ENCODE results near the gene SPDL1. TPM values are rescaled to one million over a fixed set of nuclear protein-coding genes. Genes with fewer than 3 reads are reported as not detected.

The SPDL1 gene
- total and polyA plus RNA-seq, 8 donors = 4.8 to 140 (median 6.2) TPM

GRCh38 chr5:169637085-169637548 lies 53.5 kb downstream of the SPDL1 start, which contains the start of gene DOCK2:
Gene DOCK2 (plus strand): TSS chr5:169637275. CDS start chr5:169637327, 52 bp downstream.
- Histone ChIP-seq H3K4me3 (peak within 1 kb of the TSS; percentile 34 to 60 (median 48)), H3K4me1 (peaks cover 0 to 19% (median 10%) of the 10 kb centered on the region in 4 donors), H3K27me3 (peaks cover 0 to 22% (median 18%) of the 10 kb centered on the region in 3 donors), H3K27ac (peak within 1 kb of the TSS; percentile 23 to 82 (median 60)), H3K9me3 (peaks cover 0 to 20% (median 6%) of the 10 kb centered on the region in 4 donors), H3K36me3 (no peaks in the 10 kb centered on the region)
- WGBS, 5 donors = 1 to 3% (median 3%) methylated on average over 16 to 42 of the region's 42 CpGs
- DNase-seq = peak; percentile 58
- intact Hi-C loops (cut with DNase I; ENCODE audit: low total_unique reads) = no loop called here
- TF ChIP-seq EP300 (IDR thresholded peaks at IDR 0.05) (no peak), CTCF (IDR thresholded peaks at IDR 0.05) (no peak), POLR2A (IDR thresholded peaks at IDR 0.05) (no peak), POLR2AphosphoS5 (IDR thresholded peaks at IDR 0.05) (no peak)

GRCh38 chr5:169637549-169638121 lies 54.1 kb downstream of the SPDL1 start:
- TF ChIP-seq POLR2AphosphoS5 (IDR thresholded peaks at IDR 0.05) (no peak), CTCF (IDR thresholded peaks at IDR 0.05) (no peak), EP300 (IDR thresholded peaks at IDR 0.05) (no peak)
- Histone ChIP-seq H3K27ac (peak overlapping the region; percentile 23 to 82 (median 60)), H3K9me3 (peaks cover 0 to 20% (median 6%) of the 10 kb centered on the region in 4 donors), H3K4me3 (peak overlapping the region; percentile 34 to 60 (median 48)), H3K4me1 (peaks cover 0 to 19% (median 10%) of the 10 kb centered on the region in 4 donors), H3K27me3 (peaks cover 0 to 22% (median 18%) of the 10 kb centered on the region in 3 donors), H3K36me3 (no peaks in the 10 kb centered on the region)
- intact Hi-C loops (cut with DNase I; ENCODE audit: low total_unique reads) = no loop called here
- 14 to 25% (median 18%) methylated on average over 14 to 18 of the region's 18 CpGs for WGBS, 5 donors
- DNase-seq = peak; percentile 39 to 60

- no peak for TF ChIP-seq CTCF (IDR thresholded peaks at IDR 0.05)
- TF ChIP-seq EP300 (IDR thresholded peaks at IDR 0.05) = no peak
- TF ChIP-seq POLR2AphosphoS5 (IDR thresholded peaks at IDR 0.05) = no peak
- no peak for TF ChIP-seq POLR2A (IDR thresholded peaks at IDR 0.05)
- H3K9me3 ChIP-seq = peaks cover 0 to 15% (median 6%) of the 10 kb centered on the region in 4 donors
- peak in 1 of 2 donors; percentile 43 for DNase-seq
- WGBS, 5 donors = 14 to 30% (median 20%) methylated on average over 6 of the region's 6 CpGs
- no peaks in the 10 kb centered on the region for H3K36me3 ChIP-seq
- peaks cover 0 to 19% (median 10%) of the 10 kb centered on the region in 4 donors for H3K4me1 ChIP-seq
- H3K4me3 ChIP-seq = no peak overlapping the region
- intact Hi-C loops (cut with DNase I; ENCODE audit: low total_unique reads) = no loop called here
- peaks cover 0 to 17% (median 16%) of the 10 kb centered on the region in 3 donors for H3K27me3 ChIP-seq
- no peak overlapping the region for H3K27ac ChIP-seq
These were observed 57.7 kb downstream of the SPDL1 start for GRCh38 chr5:169641253-169641652.

- H3K4me3 ChIP-seq = no peak overlapping the region
- H3K4me1 ChIP-seq = peaks cover 0 to 37% (median 11%) of the 10 kb centered on the region in 4 donors
- no peak for DNase-seq
- H3K27me3 ChIP-seq = no peaks in the 10 kb centered on the region
- no peak overlapping the region for H3K27ac ChIP-seq
- TF ChIP-seq POLR2AphosphoS5 (IDR thresholded peaks at IDR 0.05) (no peak), POLR2A (IDR thresholded peaks at IDR 0.05) (no peak), EP300 (IDR thresholded peaks at IDR 0.05) (no peak), CTCF (IDR thresholded peaks at IDR 0.05) (no peak)
- no peaks in the 10 kb centered on the region for H3K9me3 ChIP-seq
- no peaks in the 10 kb centered on the region for H3K36me3 ChIP-seq
- intact Hi-C loops (cut with DNase I; ENCODE audit: low total_unique reads) = no loop called here
- 71 to 91% (median 82%) methylated on average over 3 of the region's 3 CpGs for WGBS, 5 donors
These were observed 63.3 kb downstream of the SPDL1 start for GRCh38 chr5:169646856-169647255.

Data from stomach (tissue), 9 donors.